CD4-positive, CD25-positive, alpha-beta regulatory T cell (primary cell): ENCODE data around the gene LRRC15. TPM values are rescaled to one million over a fixed set of nuclear protein-coding genes. Genes with fewer than 3 reads are reported as not detected.

ENCODE experiments used
- ATAC-seq, 2 donors: fragments of 150-1000 bp; cut with Tn5 transposase; one replicate each; pipeline ENCODE4 v1.10.0; 2021; ENCODE audit warnings: low read depth in 2 of 2, moderate number of reproducible peaks in 2 of 2, moderate library complexity in 1 of 2
- DNase-seq, 3 donors: peaks; one replicate each; pipeline versions ENCODE4 v3.0.0 to v3.0.0-alpha.2; 2012 to 2022; ENCODE audit warnings: mixed read lengths in 1 of 3
- H3K27ac ChIP-seq: one replicate; pipeline ENCODE4 v1.7.0; 2013; ENCODE audit warnings: mild to moderate bottlenecking, low read length; ENCODE audit not compliant: insufficient read depth, poor library complexity, severe bottlenecking
- H3K27me3 ChIP-seq: one replicate; pipeline ENCODE4 v1.7.0; 2013; ENCODE audit warnings: low read length; ENCODE audit not compliant: control insufficient read depth, insufficient read depth
- H3K36me3 ChIP-seq: one replicate; pipeline ENCODE4 v1.7.0; 2013; ENCODE audit warnings: mild to moderate bottlenecking, low read length, moderate library complexity; ENCODE audit not compliant: control insufficient read depth, insufficient read depth
- H3K4me1 ChIP-seq: 2 replicates; pipeline ENCODE4 v1.7.0; 2013; ENCODE audit warnings: mild to moderate bottlenecking, low read length; ENCODE audit not compliant: insufficient read depth, control insufficient read depth, poor library complexity, severe bottlenecking
- H3K4me3 ChIP-seq: one replicate; pipeline ENCODE4 v1.7.0; 2013; ENCODE audit warnings: low read depth, mild to moderate bottlenecking, low read length, moderate library complexity
- H3K9me3 ChIP-seq, 2 experiments: 1 replicate in 1 of 2; 2 replicates in 1 of 2; pipeline ENCODE4 v1.7.0; 2013; ENCODE audit warnings: low read length in 2 of 2, mild to moderate bottlenecking in 1 of 2, moderate library complexity in 1 of 2; ENCODE audit not compliant: control insufficient read depth in 2 of 2
- H3K27ac Mint-ChIP-seq, 3 donors: one replicate each; pipeline ENCODE4 v1.8.0; 2020 to 2022; ENCODE audit warnings: mild to moderate bottlenecking in 3 of 3, mixed read lengths in 3 of 3, moderate library complexity in 2 of 3
- H3K27me3 Mint-ChIP-seq: one replicate; pipeline ENCODE4 v1.8.0; 2022; ENCODE audit warnings: mild to moderate bottlenecking, mixed read lengths
- H3K36me3 Mint-ChIP-seq: one replicate; pipeline ENCODE4 v1.8.0; 2020; ENCODE audit warnings: mixed read lengths
- H3K4me1 Mint-ChIP-seq, 4 donors: one replicate each; pipeline ENCODE4 v1.8.0; 2020 to 2022; ENCODE audit warnings: mixed read lengths in 4 of 4, mild to moderate bottlenecking in 1 of 4
- H3K4me3 Mint-ChIP-seq, 4 donors: one replicate each; pipeline ENCODE4 v1.8.0; 2020 to 2022; ENCODE audit warnings: mild to moderate bottlenecking in 4 of 4, mixed read lengths in 4 of 4, moderate library complexity in 3 of 4
- H3K9me3 Mint-ChIP-seq, 7 donors: one replicate each; pipeline ENCODE4 v1.8.0; 2020 to 2022; ENCODE audit warnings: mixed read lengths in 7 of 7, mild to moderate bottlenecking in 3 of 7, moderate library complexity in 2 of 7
- polyA plus RNA-seq, 4 donors: library from polyadenylated mRNA; unstranded; fragments of 300-500 nt; fragmentation: Illumina TruSeq; gene quantifications; one replicate each; pipeline ENCODE4 v1.2.3, GENCODE V29; 2021
- total RNA-seq: library from RNA; stranded (reverse); gene quantifications from one replicate; pipeline ENCODE4 v1.2.3, GENCODE V29; 2022

LRRC15 gene
- total and polyA plus RNA-seq, 5 donors from 2014 or later = not detected

GRCh38 chr3:194377708-194378107 is 8.2 kb upstream of the LRRC15 start:
- ATAC-seq = no peak
- no peak overlapping the region for H3K27ac ChIP-seq
- H3K9me3 Mint-ChIP-seq = no peaks in the 10 kb centered on the region
- H3K36me3 ChIP-seq = no peaks in the 10 kb centered on the region
- no peaks in the 10 kb centered on the region for H3K4me1 ChIP-seq
- H3K27me3 Mint-ChIP-seq = peaks cover 22% of the 10 kb centered on the region
- H3K27me3 ChIP-seq = no peaks in the 10 kb centered on the region
- no peak overlapping the region for H3K4me3 ChIP-seq
- no peak overlapping the region for H3K4me3 Mint-ChIP-seq
- no peaks in the 10 kb centered on the region for H3K36me3 Mint-ChIP-seq
- H3K4me1 Mint-ChIP-seq = no peaks in the 10 kb centered on the region
- H3K9me3 ChIP-seq = no peaks in the 10 kb centered on the region
- no peak for DNase-seq
- no peak overlapping the region for H3K27ac Mint-ChIP-seq

GRCh38 chr3:194376241-194376560 is 6.7 kb upstream of the LRRC15 start:
- Histone ChIP-seq H3K36me3 (no peaks in the 10 kb centered on the region), H3K9me3 (no peaks in the 10 kb centered on the region), H3K27me3 (no peaks in the 10 kb centered on the region), H3K4me1 (no peaks in the 10 kb centered on the region), H3K4me3 (no peak overlapping the region), H3K27ac (no peak overlapping the region)
- ATAC-seq (no peak), DNase-seq (no peak)
- no peaks in the 10 kb centered on the region for H3K36me3 Mint-ChIP-seq
- H3K27me3 Mint-ChIP-seq = peaks cover 22% of the 10 kb centered on the region
- peaks cover 0 to 2% (median 0%) of the 10 kb centered on the region in 7 donors for H3K9me3 Mint-ChIP-seq
- no peaks in the 10 kb centered on the region for H3K4me1 Mint-ChIP-seq
- H3K27ac Mint-ChIP-seq = no peak overlapping the region
- H3K4me3 Mint-ChIP-seq = no peak overlapping the region

- no peaks in the 10 kb centered on the region for H3K36me3 Mint-ChIP-seq
- peaks cover 0 to 2% (median 0%) of the 10 kb centered on the region in 7 donors for H3K9me3 Mint-ChIP-seq
- no peaks in the 10 kb centered on the region for H3K4me1 Mint-ChIP-seq
- H3K4me3 ChIP-seq = no peak overlapping the region
- no peak overlapping the region for H3K27ac ChIP-seq
- no peak overlapping the region for H3K27ac Mint-ChIP-seq
- H3K9me3 ChIP-seq = no peaks in the 10 kb centered on the region
- peaks cover 23% of the 10 kb centered on the region for H3K27me3 Mint-ChIP-seq
- no peak for DNase-seq
- no peaks in the 10 kb centered on the region for H3K4me1 ChIP-seq
- H3K27me3 ChIP-seq = peaks cover 1% of the 10 kb centered on the region
- no peak for ATAC-seq
- H3K4me3 Mint-ChIP-seq = no peak overlapping the region
- H3K36me3 ChIP-seq = no peaks in the 10 kb centered on the region
Observed at GRCh38 chr3:194375473-194376240, 6.1 kb upstream of the LRRC15 start.

- Mint-ChIP-seq H3K27ac (no peak overlapping the region), H3K4me3 (no peak overlapping the region), H3K4me1 (no peaks in the 10 kb centered on the region), H3K9me3 (peaks cover 0 to 2% (median 0%) of the 10 kb centered on the region in 7 donors), H3K36me3 (no peaks in the 10 kb centered on the region), H3K27me3 (peaks cover 30% of the 10 kb centered on the region)
- H3K4me1 ChIP-seq = no peaks in the 10 kb centered on the region
- H3K4me3 ChIP-seq = no peak overlapping the region
- ATAC-seq = no peak
- peaks cover 2% of the 10 kb centered on the region for H3K27me3 ChIP-seq
- no peak overlapping the region for H3K27ac ChIP-seq
- H3K9me3 ChIP-seq = no peaks in the 10 kb centered on the region
- no peak for DNase-seq
- no peaks in the 10 kb centered on the region for H3K36me3 ChIP-seq
Observed at GRCh38 chr3:194374935-194375334, 5.4 kb upstream of the LRRC15 start.

- H3K27ac ChIP-seq = no peak overlapping the region
- ATAC-seq = no peak
- peaks cover 39% of the 10 kb centered on the region for H3K27me3 Mint-ChIP-seq
- no peaks in the 10 kb centered on the region for H3K36me3 Mint-ChIP-seq
- no peaks in the 10 kb centered on the region for H3K36me3 ChIP-seq
- H3K4me3 ChIP-seq = no peak overlapping the region
- no peaks in the 10 kb centered on the region for H3K4me1 ChIP-seq
- H3K27ac Mint-ChIP-seq = no peak overlapping the region
- no peak overlapping the region for H3K4me3 Mint-ChIP-seq
- peaks cover 0 to 2% (median 0%) of the 10 kb centered on the region in 7 donors for H3K9me3 Mint-ChIP-seq
- no peak for DNase-seq
- no peaks in the 10 kb centered on the region for H3K9me3 ChIP-seq
- no peaks in the 10 kb centered on the region for H3K4me1 Mint-ChIP-seq
- H3K27me3 ChIP-seq = peaks cover 5% of the 10 kb centered on the region
Observed at GRCh38 chr3:194373899-194374298, 4.4 kb upstream of the LRRC15 start.

- Histone ChIP-seq H3K4me3 (no peak overlapping the region), H3K36me3 (no peaks in the 10 kb centered on the region), H3K9me3 (no peaks in the 10 kb centered on the region), H3K27me3 (peaks cover 9% of the 10 kb centered on the region), H3K27ac (no peak overlapping the region), H3K4me1 (no peaks in the 10 kb centered on the region)
- Mint-ChIP-seq H3K27ac (no peak overlapping the region), H3K9me3 (peaks cover 0 to 2% (median 0%) of the 10 kb centered on the region in 7 donors), H3K27me3 (peaks cover 43% of the 10 kb centered on the region), H3K36me3 (no peaks in the 10 kb centered on the region), H3K4me1 (peaks cover 0 to 2% (median 0%) of the 10 kb centered on the region in 4 donors), H3K4me3 (no peak overlapping the region)
- DNase-seq (no peak), ATAC-seq (peak in 1 of 2 donors; percentile 14)
Observed at GRCh38 chr3:194373028-194373427, 3.5 kb upstream of the LRRC15 start.

GRCh38 chr3:194370753-194371152 is 1.2 kb upstream of the LRRC15 start:
- no peak overlapping the region for H3K4me3 Mint-ChIP-seq
- H3K27me3 ChIP-seq = peaks cover 10% of the 10 kb centered on the region
- H3K4me1 ChIP-seq = no peaks in the 10 kb centered on the region
- peaks cover 0 to 2% (median 0%) of the 10 kb centered on the region in 7 donors for H3K9me3 Mint-ChIP-seq
- peaks cover 45% of the 10 kb centered on the region for H3K27me3 Mint-ChIP-seq
- no peak overlapping the region for H3K27ac ChIP-seq
- peaks cover 0 to 2% (median 0%) of the 10 kb centered on the region in 4 donors for H3K4me1 Mint-ChIP-seq
- H3K27ac Mint-ChIP-seq = no peak overlapping the region
- ATAC-seq (no peak), DNase-seq (no peak)
- no peak overlapping the region for H3K4me3 ChIP-seq
- H3K36me3 ChIP-seq = no peaks in the 10 kb centered on the region
- H3K9me3 ChIP-seq = no peaks in the 10 kb centered on the region
- H3K36me3 Mint-ChIP-seq = no peaks in the 10 kb centered on the region

GRCh38 chr3:194368918-194369317 is 625 bp downstream of the LRRC15 start:
- Mint-ChIP-seq H3K4me3 (no peak overlapping the region), H3K4me1 (peaks cover 0 to 2% (median 0%) of the 10 kb centered on the region in 4 donors), H3K27ac (no peak overlapping the region), H3K9me3 (peaks cover 0 to 2% (median 0%) of the 10 kb centered on the region in 7 donors), H3K36me3 (no peaks in the 10 kb centered on the region), H3K27me3 (peaks cover 45% of the 10 kb centered on the region)
- no peak for ATAC-seq
- peaks cover 10% of the 10 kb centered on the region for H3K27me3 ChIP-seq
- no peaks in the 10 kb centered on the region for H3K9me3 ChIP-seq
- no peak for DNase-seq
- H3K4me3 ChIP-seq = no peak overlapping the region
- H3K36me3 ChIP-seq = no peaks in the 10 kb centered on the region
- H3K4me1 ChIP-seq = no peaks in the 10 kb centered on the region
- no peak overlapping the region for H3K27ac ChIP-seq
